ENCODE data around the gene SLC5A8. TPM values are rescaled to one million over a fixed set of nuclear protein-coding genes. Genes with fewer than 3 reads are reported as not detected.

SLC5A8 gene
- polyA plus RNA-seq, 1 experiment: not detected

- no peak for DNase-seq (ENCODE audit: low read depth, low spot score)
- CTCF ChIA-PET: no interaction called here
- no peak overlapping the region for H3K4me3 ChIP-seq (ENCODE audit: low read depth, low read length)
- H3K27ac ChIP-seq (ENCODE audit: low read depth, low read length): no peak overlapping the region
- POLR2A ChIA-PET: no interaction called here
- no peaks in the 10 kb centered on the region for H3K9me3 ChIP-seq (ENCODE audit: control insufficient read depth, insufficient read depth, low read length)
- H3K27me3 ChIP-seq (ENCODE audit: control insufficient read depth, insufficient read depth, low read length): no peaks in the 10 kb centered on the region
- TF ChIP-seq CTCF (IDR thresholded peaks at IDR 0.05; ENCODE audit: low read depth, low read length): no peak
These were observed 9.2 kb downstream of the SLC5A8 start for GRCh38 chr12:101200824-101201223.

GRCh38 chr12:101200145-101200544 lies 9.9 kb downstream of the SLC5A8 start:
- DNase-seq (ENCODE audit: low read depth, low spot score): no peak
- Histone ChIP-seq H3K27me3 (ENCODE audit: control insufficient read depth, insufficient read depth, low read length) (no peaks in the 10 kb centered on the region), H3K27ac (ENCODE audit: low read depth, low read length) (no peak overlapping the region), H3K4me3 (ENCODE audit: low read depth, low read length) (no peak overlapping the region), H3K9me3 (ENCODE audit: control insufficient read depth, insufficient read depth, low read length) (no peaks in the 10 kb centered on the region)
- ChIA-PET POLR2A (no interaction called here), CTCF (no interaction called here)
- TF ChIP-seq CTCF (IDR thresholded peaks at IDR 0.05; ENCODE audit: low read depth, low read length): no peak

GRCh38 chr12:101186291-101186690 lies 23.7 kb downstream of the SLC5A8 start:
- ChIA-PET POLR2A (no interaction called here), CTCF (no interaction called here)
- no peak for TF ChIP-seq CTCF (IDR thresholded peaks at IDR 0.05; ENCODE audit: low read depth, low read length)
- no peaks in the 10 kb centered on the region for H3K27me3 ChIP-seq (ENCODE audit: control insufficient read depth, insufficient read depth, low read length)
- H3K4me3 ChIP-seq (ENCODE audit: low read depth, low read length): no peak overlapping the region
- no peaks in the 10 kb centered on the region for H3K9me3 ChIP-seq (ENCODE audit: control insufficient read depth, insufficient read depth, low read length)
- no peak overlapping the region for H3K27ac ChIP-seq (ENCODE audit: low read depth, low read length)
- DNase-seq (ENCODE audit: low read depth, low spot score): no peak

GRCh38 chr12:101181776-101182175 lies 28.3 kb downstream of the SLC5A8 start:
- Histone ChIP-seq H3K27me3 (ENCODE audit: control insufficient read depth, insufficient read depth, low read length) (no peaks in the 10 kb centered on the region), H3K27ac (ENCODE audit: low read depth, low read length) (no peak overlapping the region), H3K9me3 (ENCODE audit: control insufficient read depth, insufficient read depth, low read length) (no peaks in the 10 kb centered on the region), H3K4me3 (ENCODE audit: low read depth, low read length) (no peak overlapping the region)
- no peak for DNase-seq (ENCODE audit: low read depth, low spot score)
- ChIA-PET POLR2A (no interaction called here), CTCF (no interaction called here)
- no peak for TF ChIP-seq CTCF (IDR thresholded peaks at IDR 0.05; ENCODE audit: low read depth, low read length)

- Histone ChIP-seq H3K27me3 (ENCODE audit: control insufficient read depth, insufficient read depth, low read length) (no peaks in the 10 kb centered on the region), H3K9me3 (ENCODE audit: control insufficient read depth, insufficient read depth, low read length) (no peaks in the 10 kb centered on the region), H3K4me3 (ENCODE audit: low read depth, low read length) (no peak overlapping the region), H3K27ac (ENCODE audit: low read depth, low read length) (no peak overlapping the region)
- no peak for TF ChIP-seq CTCF (IDR thresholded peaks at IDR 0.05; ENCODE audit: low read depth, low read length)
- POLR2A ChIA-PET: no interaction called here
- CTCF ChIA-PET: no interaction called here
- no peak for DNase-seq (ENCODE audit: low read depth, low spot score)
These were observed 35.5 kb downstream of the SLC5A8 start for GRCh38 chr12:101174541-101174940.
